ENCODE results near the gene NAAA.
A peak's percentile ranks its signal among the peaks of the same experiment; 100 is the strongest.

DNA sequence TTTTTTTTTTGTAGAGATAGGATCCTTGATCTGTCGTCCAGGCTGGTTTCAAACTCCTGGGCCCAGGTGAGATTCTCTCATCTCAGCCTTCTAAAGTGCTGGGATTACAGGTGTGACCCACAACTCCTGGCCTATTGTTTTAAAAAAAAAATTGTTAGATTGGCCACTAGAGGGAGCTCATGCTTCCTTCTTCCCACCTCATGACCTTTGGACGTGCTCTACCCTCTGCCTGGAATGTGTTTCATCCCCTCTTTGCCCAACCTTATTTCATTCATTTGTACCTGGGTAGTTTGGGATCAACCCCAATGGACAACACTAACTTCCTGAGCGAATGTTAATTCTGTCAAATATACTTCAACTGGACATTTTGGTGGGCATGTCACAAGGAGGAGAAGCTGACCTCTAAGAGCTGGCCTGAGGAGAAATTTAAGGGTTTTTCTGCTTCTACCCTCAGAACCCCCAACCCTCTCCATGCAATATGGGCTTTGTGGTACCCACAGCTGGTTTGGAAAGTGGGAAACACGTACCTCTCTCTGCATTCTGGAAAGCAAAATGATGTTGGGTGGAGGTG, 45.0 kb downstream of the NAAA start:
- TF ChIP-seq CTCF (IDR thresholded peaks at IDR 0.05) (peak; percentile 33 to 66 (median 52)), POLR2A (IDR thresholded peaks at IDR 0.05) (no peak)
